GM12865 (cell line): ENCODE data around the gene C17orf114.

Source experiments
- DNase-seq: peaks from one replicate; pipeline ENCODE4 v3.0.0; 2010; ENCODE audit warnings: low read depth
- H3K4me3 ChIP-seq: 2 replicates; pipeline ENCODE4 v1.5.1; 2011; ENCODE audit warnings: mild to moderate bottlenecking, low read depth, low read length, control low read depth
- CTCF ChIP-seq: IDR thresholded peaks from 2 replicates; pipeline ENCODE4 v1.5.1; 2011; ENCODE audit warnings: low read length, control low read depth, low read depth, inconsistent platforms; ENCODE audit not compliant: insufficient read depth; ENCODE audit errors: missing control alignments

C17orf114 gene

GRCh38 chr17:4823373-4824089 lies 21.4 kb upstream of the C17orf114 start:
- no peak for TF ChIP-seq CTCF
- no peak overlapping the region for H3K4me3 ChIP-seq
- DNase-seq = no peak

- TF ChIP-seq CTCF = no peak
- H3K4me3 ChIP-seq = no peak overlapping the region
- DNase-seq = no peak
Observed at GRCh38 chr17:4822835-4823234, 20.7 kb upstream of the C17orf114 start.

DNA sequence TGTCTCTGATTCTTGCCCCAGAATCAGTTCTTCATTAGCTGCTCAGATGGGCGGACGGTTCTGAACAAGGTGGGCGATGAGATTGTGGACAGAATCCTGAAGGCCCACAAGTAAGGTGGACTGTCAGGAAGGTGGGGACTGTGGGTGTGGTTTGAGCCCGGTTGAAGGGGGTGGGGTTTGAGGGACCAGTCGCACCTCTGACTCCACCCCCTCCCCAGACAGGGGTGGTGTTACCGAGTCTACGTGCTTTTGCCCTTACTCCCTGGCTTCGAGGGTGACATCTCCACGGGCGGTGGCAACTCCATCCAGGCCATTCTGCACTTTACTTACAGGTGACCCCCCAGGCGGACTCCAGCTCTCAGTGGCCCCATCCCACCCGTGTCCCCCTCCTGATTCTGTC lies 16.1 kb upstream of the C17orf114 start:
- H3K4me3 ChIP-seq = no peak overlapping the region
- DNase-seq = no peak
- no peak for TF ChIP-seq CTCF

DNA sequence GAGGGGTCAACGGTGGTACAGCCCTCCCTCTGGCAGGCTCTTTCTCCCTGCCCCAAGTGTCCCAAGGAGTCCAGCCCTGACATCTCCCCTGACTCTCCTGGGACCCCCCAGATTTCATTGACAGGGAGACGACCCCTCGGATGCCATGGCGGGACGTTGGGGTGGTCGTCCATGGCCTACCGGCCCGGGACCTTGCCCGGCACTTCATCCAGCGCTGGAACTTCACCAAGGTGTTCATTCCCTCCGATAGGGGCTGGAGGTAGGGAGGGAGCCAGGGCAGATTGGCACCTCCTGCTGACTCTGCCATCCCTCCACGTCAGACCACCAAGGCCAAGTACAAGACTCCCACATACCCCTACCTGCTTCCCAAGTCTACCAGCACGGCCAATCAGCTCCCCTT lies 14.7 kb upstream of the C17orf114 start:
- no peak for DNase-seq
- no peak overlapping the region for H3K4me3 ChIP-seq
- TF ChIP-seq CTCF = no peak

DNA sequence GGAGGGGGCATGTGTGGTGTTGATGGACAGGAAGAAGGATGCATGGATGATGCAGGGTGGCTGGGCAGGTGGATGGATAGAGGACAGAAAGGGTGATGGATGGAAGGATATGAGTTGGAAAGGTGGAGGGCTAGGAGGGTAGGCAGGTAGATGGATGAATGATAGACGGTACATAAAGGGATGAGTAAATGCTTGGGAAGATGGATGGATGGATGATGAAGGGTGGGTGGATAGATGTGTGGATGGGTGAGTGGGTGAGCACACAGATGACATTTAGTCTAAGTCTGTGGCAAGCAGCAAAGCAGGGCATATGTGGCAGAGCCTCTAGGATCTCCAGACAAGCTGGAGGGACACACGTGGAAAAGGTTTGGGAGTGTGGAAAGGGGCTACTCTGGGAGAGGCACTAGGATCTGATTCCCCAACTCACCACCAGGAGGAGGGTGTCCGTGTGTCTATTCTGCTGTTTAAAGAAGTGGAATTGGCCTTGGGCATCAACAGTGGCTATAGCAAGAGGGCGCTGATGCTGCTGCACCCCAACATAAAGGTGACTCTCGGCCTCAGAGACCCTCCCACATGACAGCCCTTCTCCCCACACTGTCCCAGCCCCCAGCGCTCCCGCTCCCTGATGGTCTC lies 13.0 kb upstream of the C17orf114 start:
- no peak for DNase-seq
- H3K4me3 ChIP-seq = no peak overlapping the region
- peak; percentile 7 for TF ChIP-seq CTCF

DNA sequence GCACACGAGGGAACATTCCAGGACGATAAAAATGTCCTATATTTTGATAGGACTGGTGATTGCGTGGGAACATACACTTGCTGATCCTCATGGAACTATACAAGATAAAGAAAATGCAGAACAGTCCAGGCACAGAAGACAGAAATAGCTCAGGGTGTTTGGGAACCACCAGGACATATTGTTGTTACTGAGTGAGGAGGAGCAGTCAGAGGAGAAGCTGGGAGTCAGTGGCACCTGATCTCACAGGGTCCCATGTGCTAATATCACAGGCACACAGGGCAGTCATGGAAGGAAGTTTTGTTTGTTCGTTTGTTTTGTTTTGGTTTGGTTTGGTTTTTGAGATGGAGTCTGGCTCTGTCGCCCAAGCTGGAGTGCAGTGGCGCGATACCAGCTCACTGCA lies 10.6 kb upstream of the C17orf114 start:
- H3K4me3 ChIP-seq = no peak overlapping the region
- DNase-seq = no peak
- no peak for TF ChIP-seq CTCF

DNA sequence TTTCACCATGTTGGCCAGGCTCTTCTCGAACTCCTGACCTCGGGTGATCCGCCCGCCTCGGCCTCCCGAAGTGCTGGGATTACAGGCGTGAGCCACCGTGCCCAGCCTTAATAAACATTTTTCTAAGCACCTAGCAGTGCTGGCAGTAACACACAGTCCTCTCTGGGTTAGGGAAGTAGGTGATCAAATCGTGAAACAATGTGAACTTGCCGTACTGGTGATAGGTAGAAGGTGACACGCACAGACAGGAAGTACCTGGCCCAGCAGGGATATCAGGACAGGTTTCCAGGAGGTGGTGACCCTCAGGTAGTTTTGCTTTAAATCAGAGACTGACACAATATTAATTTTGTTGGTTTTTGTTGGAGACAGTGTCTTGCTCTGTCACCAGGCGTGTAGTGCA lies 9.3 kb upstream of the C17orf114 start:
- no peak overlapping the region for H3K4me3 ChIP-seq
- no peak for TF ChIP-seq CTCF
- DNase-seq = no peak
